Measurements from ENCODE around the gene DYNLT1.

The DYNLT1 gene

DNA sequence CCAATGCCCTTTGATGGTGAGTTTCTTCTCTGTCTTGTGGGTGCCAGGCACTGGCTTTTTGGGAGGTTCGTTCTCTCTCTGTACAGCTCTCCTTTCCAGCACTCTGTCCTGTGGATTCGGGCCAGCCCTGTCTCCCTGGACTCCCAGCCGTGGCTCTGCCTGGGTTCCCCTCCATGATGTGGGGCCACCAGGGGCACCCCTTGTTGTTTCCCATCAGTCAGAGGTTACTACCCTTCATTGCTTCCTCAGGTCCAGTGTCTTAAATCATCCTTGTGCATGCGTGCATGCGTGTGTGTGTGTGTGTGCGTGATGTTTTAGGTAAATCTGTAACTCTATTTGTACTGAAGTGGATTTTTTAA lies 40.5 kb downstream of the DYNLT1 start:
- Histone ChIP-seq H3K27me3 (ENCODE audit: low read depth, low read length) (no peaks in the 10 kb centered on the region), H3K36me3 (ENCODE audit: control insufficient read depth in 1 of 2, insufficient read depth in 2 of 2, low read length in 2 of 2) (peaks cover 17 to 38% of the 10 kb centered on the region in 2 donors), H3K4me1 (ENCODE audit: control insufficient read depth in 1 of 2, insufficient read depth in 2 of 2, low read length in 2 of 2) (peaks cover 0 to 3% of the 10 kb centered on the region in 2 donors), H3K9me3 (ENCODE audit: control insufficient read depth in 1 of 2, low read length in 2 of 2) (no peaks in the 10 kb centered on the region), H3K27ac (ENCODE audit: low read length) (no peak overlapping the region), H3K4me3 (ENCODE audit: low read depth in 1 of 2, low read length in 2 of 2) (no peak overlapping the region)

- H3K36me3 ChIP-seq (ENCODE audit: control insufficient read depth in 1 of 2, insufficient read depth in 2 of 2, low read length in 2 of 2), result peaks cover 17 to 32% of the 10 kb centered on the region in 2 donors
- no peaks in the 10 kb centered on the region for H3K27me3 ChIP-seq (ENCODE audit: low read depth, low read length)
- H3K27ac ChIP-seq (ENCODE audit: low read length), result no peak overlapping the region
Measured at GRCh38 chr6:158603261-158604047, 41.1 kb downstream of the DYNLT1 start.

GRCh38 chr6:158599635-158600034 lies 44.9 kb downstream of the DYNLT1 start:
- Histone ChIP-seq H3K9me3 (ENCODE audit: control insufficient read depth in 1 of 2, low read length in 2 of 2) (no peaks in the 10 kb centered on the region), H3K27me3 (ENCODE audit: low read depth, low read length) (no peaks in the 10 kb centered on the region), H3K36me3 (ENCODE audit: control insufficient read depth in 1 of 2, insufficient read depth in 2 of 2, low read length in 2 of 2) (peaks cover 17 to 24% of the 10 kb centered on the region in 2 donors), H3K4me1 (ENCODE audit: control insufficient read depth in 1 of 2, insufficient read depth in 2 of 2, low read length in 2 of 2) (peaks cover 0 to 3% of the 10 kb centered on the region in 2 donors), H3K4me3 (ENCODE audit: low read depth in 1 of 2, low read length in 2 of 2) (no peak overlapping the region), H3K27ac (ENCODE audit: low read length) (no peak overlapping the region)

More at GRCh38 chr6:158603261-158604047, 41.1 kb downstream of the DYNLT1 start:
- Histone ChIP-seq H3K4me1 (ENCODE audit: control insufficient read depth in 1 of 2, insufficient read depth in 2 of 2, low read length in 2 of 2) (peaks cover 0 to 3% of the 10 kb centered on the region in 2 donors), H3K4me3 (ENCODE audit: low read depth in 1 of 2, low read length in 2 of 2) (no peak overlapping the region), H3K9me3 (ENCODE audit: control insufficient read depth in 1 of 2, low read length in 2 of 2) (no peaks in the 10 kb centered on the region)

DNA sequence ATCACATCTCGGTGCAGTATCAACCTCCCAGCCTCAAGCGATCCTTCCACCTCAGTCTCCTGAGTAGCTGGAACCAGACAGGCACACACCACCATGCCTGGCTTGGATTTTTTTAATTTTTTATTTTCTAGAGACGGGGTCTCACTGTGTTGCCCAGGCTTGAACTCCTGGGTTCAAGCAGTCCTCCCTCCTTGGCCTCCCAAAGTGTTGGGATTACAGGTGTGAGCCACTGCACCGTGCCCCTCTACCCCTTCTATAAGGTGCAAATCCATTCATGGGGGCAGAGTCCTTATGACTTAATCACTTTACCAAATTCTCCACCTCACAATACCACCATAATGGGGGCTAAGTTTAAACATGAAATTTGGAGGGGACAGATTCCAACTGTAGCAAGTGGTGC lies 47.0 kb downstream of the DYNLT1 start:
- Histone ChIP-seq H3K36me3 (ENCODE audit: control insufficient read depth in 1 of 2, insufficient read depth in 2 of 2, low read length in 2 of 2) (peaks cover 23 to 31% of the 10 kb centered on the region in 2 donors), H3K27me3 (ENCODE audit: low read depth, low read length) (no peaks in the 10 kb centered on the region), H3K9me3 (ENCODE audit: control insufficient read depth in 1 of 2, low read length in 2 of 2) (no peaks in the 10 kb centered on the region), H3K4me3 (ENCODE audit: low read depth in 1 of 2, low read length in 2 of 2) (no peak overlapping the region), H3K4me1 (ENCODE audit: control insufficient read depth in 1 of 2, insufficient read depth in 2 of 2, low read length in 2 of 2) (no peaks in the 10 kb centered on the region), H3K27ac (ENCODE audit: low read length) (no peak overlapping the region)

GRCh38 chr6:158596861-158597260 lies 47.7 kb downstream of the DYNLT1 start:
- Histone ChIP-seq H3K9me3 (ENCODE audit: control insufficient read depth in 1 of 2, low read length in 2 of 2) (no peaks in the 10 kb centered on the region), H3K4me3 (ENCODE audit: low read depth in 1 of 2, low read length in 2 of 2) (no peak overlapping the region), H3K4me1 (ENCODE audit: control insufficient read depth in 1 of 2, insufficient read depth in 2 of 2, low read length in 2 of 2) (no peaks in the 10 kb centered on the region), H3K27me3 (ENCODE audit: low read depth, low read length) (no peaks in the 10 kb centered on the region), H3K27ac (ENCODE audit: low read length) (no peak overlapping the region), H3K36me3 (ENCODE audit: control insufficient read depth in 1 of 2, insufficient read depth in 2 of 2, low read length in 2 of 2) (peaks cover 23 to 38% of the 10 kb centered on the region in 2 donors)

- H3K4me1 ChIP-seq (ENCODE audit: control insufficient read depth in 1 of 2, insufficient read depth in 2 of 2, low read length in 2 of 2), result no peaks in the 10 kb centered on the region
- no peaks in the 10 kb centered on the region for H3K9me3 ChIP-seq (ENCODE audit: control insufficient read depth in 1 of 2, low read length in 2 of 2)
- no peak overlapping the region for H3K27ac ChIP-seq (ENCODE audit: low read length)
- no peaks in the 10 kb centered on the region for H3K27me3 ChIP-seq (ENCODE audit: low read depth, low read length)
- H3K36me3 ChIP-seq (ENCODE audit: control insufficient read depth in 1 of 2, insufficient read depth in 2 of 2, low read length in 2 of 2), result peaks cover 32 to 50% of the 10 kb centered on the region in 2 donors
- H3K4me3 ChIP-seq (ENCODE audit: low read depth in 1 of 2, low read length in 2 of 2), result no peak overlapping the region
Measured at GRCh38 chr6:158595223-158595622, 49.3 kb downstream of the DYNLT1 start.

- no peaks in the 10 kb centered on the region for H3K9me3 ChIP-seq (ENCODE audit: control insufficient read depth in 1 of 2, low read length in 2 of 2)
- peaks cover 43 to 58% of the 10 kb centered on the region in 2 donors for H3K36me3 ChIP-seq (ENCODE audit: control insufficient read depth in 1 of 2, insufficient read depth in 2 of 2, low read length in 2 of 2)
- H3K4me1 ChIP-seq (ENCODE audit: control insufficient read depth in 1 of 2, insufficient read depth in 2 of 2, low read length in 2 of 2), result no peaks in the 10 kb centered on the region
- H3K27me3 ChIP-seq (ENCODE audit: low read depth, low read length), result no peaks in the 10 kb centered on the region
- H3K4me3 ChIP-seq (ENCODE audit: low read depth in 1 of 2, low read length in 2 of 2), result no peak overlapping the region
- no peak overlapping the region for H3K27ac ChIP-seq (ENCODE audit: low read length)
Measured at GRCh38 chr6:158593670-158594069, 50.9 kb downstream of the DYNLT1 start.

DNA sequence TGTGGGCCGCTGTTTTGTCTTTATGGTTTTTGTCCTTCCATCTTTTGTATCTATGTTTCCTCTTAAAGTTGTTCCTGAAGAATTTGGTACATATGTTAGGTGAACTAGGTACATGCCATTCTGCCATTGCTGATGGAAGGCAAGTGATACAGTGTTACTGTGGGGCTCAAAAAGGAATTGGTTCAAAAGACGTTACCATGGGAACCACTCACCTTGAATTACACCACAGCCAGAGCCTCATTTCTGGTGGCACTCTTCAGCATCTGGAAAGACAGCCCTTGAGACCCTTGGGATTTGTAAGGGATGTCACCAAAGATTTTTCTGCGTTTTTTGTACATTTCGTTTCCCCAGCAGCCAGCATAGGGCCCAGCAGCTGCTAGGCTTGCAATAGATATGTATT lies 52.7 kb downstream of the DYNLT1 start:
- Histone ChIP-seq H3K9me3 (ENCODE audit: control insufficient read depth in 1 of 2, low read length in 2 of 2) (no peaks in the 10 kb centered on the region), H3K4me1 (ENCODE audit: control insufficient read depth in 1 of 2, insufficient read depth in 2 of 2, low read length in 2 of 2) (no peaks in the 10 kb centered on the region), H3K27me3 (ENCODE audit: low read depth, low read length) (no peaks in the 10 kb centered on the region), H3K27ac (ENCODE audit: low read length) (no peak overlapping the region), H3K4me3 (ENCODE audit: low read depth in 1 of 2, low read length in 2 of 2) (no peak overlapping the region), H3K36me3 (ENCODE audit: control insufficient read depth in 1 of 2, insufficient read depth in 2 of 2, low read length in 2 of 2) (peaks cover 45 to 74% of the 10 kb centered on the region in 2 donors)

DNA sequence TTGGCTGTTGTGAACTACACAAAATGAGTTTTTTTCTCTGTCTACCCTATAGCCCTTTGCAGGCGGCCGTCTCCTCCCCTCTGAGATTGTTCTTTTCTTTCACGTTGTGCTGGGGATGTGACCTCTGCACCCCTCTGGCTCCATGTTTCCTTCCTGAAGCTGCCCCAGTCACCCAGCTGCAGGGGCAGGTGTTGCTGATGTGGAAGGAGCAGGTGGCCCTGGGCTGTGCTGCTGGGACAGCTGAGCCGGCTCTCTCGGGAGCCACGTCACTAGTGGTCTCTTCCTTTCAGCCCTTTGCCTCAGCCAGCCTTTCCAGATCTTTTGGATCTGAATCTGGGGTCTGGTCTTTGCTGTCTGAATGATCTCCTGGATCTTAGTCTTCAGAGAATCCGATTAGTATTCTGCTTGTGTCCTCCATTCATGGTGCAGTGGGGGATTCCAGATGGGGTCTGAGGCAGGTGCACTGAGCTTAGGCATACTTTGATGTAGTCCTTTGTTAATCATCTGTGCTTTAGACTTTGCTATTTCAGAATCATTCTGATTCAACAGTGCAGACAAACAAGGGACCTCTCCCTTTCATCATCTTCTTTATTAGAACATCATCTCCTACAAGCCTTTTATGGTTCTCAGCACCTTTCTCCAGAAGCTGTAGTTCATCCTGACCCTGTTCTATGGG lies 53.3 kb downstream of the DYNLT1 start:
- Histone ChIP-seq H3K4me1 (ENCODE audit: control insufficient read depth in 1 of 2, insufficient read depth in 2 of 2, low read length in 2 of 2) (no peaks in the 10 kb centered on the region), H3K27me3 (ENCODE audit: low read depth, low read length) (no peaks in the 10 kb centered on the region), H3K27ac (ENCODE audit: low read length) (no peak overlapping the region), H3K4me3 (ENCODE audit: low read depth in 1 of 2, low read length in 2 of 2) (no peak overlapping the region), H3K9me3 (ENCODE audit: control insufficient read depth in 1 of 2, low read length in 2 of 2) (no peaks in the 10 kb centered on the region), H3K36me3 (ENCODE audit: control insufficient read depth in 1 of 2, insufficient read depth in 2 of 2, low read length in 2 of 2) (peaks cover 48 to 74% of the 10 kb centered on the region in 2 donors)

DNA sequence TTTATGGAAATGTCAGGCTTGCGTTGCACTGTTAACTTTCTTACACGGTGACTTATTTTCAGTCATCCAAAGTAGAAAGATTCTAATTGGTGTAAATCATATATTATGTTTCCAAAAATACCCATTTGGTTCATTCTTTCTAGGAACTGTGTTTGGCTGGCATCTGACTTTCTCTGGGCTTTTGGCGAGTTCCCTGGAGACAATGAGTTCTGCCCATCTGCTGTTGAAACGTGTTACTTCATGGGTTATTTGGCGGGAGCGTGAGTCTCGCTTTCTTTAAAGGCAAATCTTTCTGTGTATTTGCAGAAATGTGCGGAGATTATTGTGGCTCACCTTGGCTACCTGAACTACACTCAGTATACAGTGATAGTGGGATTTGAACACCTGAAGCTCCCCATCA lies 55.2 kb downstream of the DYNLT1 start:
- no peak overlapping the region for H3K4me3 ChIP-seq (ENCODE audit: low read depth in 1 of 2, low read length in 2 of 2)
- peaks cover 62 to 82% of the 10 kb centered on the region in 2 donors for H3K36me3 ChIP-seq (ENCODE audit: control insufficient read depth in 1 of 2, insufficient read depth in 2 of 2, low read length in 2 of 2)
- no peak overlapping the region for H3K27ac ChIP-seq (ENCODE audit: low read length)
- H3K9me3 ChIP-seq (ENCODE audit: control insufficient read depth in 1 of 2, low read length in 2 of 2), result no peaks in the 10 kb centered on the region
- H3K27me3 ChIP-seq (ENCODE audit: low read depth, low read length), result no peaks in the 10 kb centered on the region
- no peaks in the 10 kb centered on the region for H3K4me1 ChIP-seq (ENCODE audit: control insufficient read depth in 1 of 2, insufficient read depth in 2 of 2, low read length in 2 of 2)

DNA sequence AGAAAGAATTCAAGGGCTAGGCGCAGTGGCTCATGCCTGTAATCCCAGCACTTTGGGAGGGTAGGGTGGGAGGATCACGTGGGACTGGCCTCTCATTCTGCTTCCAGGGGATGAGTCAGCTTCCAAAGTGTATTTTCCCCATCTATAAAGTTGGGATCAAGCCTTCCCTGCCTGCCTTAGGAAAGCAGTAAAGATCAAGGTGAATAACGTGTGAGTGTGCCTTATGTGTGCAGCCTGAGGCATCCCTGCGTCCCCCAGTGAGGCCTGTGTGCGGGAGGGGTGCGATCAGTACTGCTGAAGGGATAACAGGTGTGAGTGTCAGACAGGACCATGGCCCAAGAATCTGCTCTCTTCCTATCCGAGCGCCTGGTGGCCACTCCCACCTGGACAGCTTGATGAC lies 57.9 kb downstream of the DYNLT1 start:
- H3K9me3 ChIP-seq (ENCODE audit: control insufficient read depth in 1 of 2, low read length in 2 of 2), result no peaks in the 10 kb centered on the region
- H3K36me3 ChIP-seq (ENCODE audit: control insufficient read depth in 1 of 2, insufficient read depth in 2 of 2, low read length in 2 of 2), result peaks cover 52 to 62% of the 10 kb centered on the region in 2 donors
- no peak overlapping the region for H3K4me3 ChIP-seq (ENCODE audit: low read depth in 1 of 2, low read length in 2 of 2)
- H3K4me1 ChIP-seq (ENCODE audit: control insufficient read depth in 1 of 2, insufficient read depth in 2 of 2, low read length in 2 of 2), result no peaks in the 10 kb centered on the region
- no peak overlapping the region for H3K27ac ChIP-seq (ENCODE audit: low read length)
- H3K27me3 ChIP-seq (ENCODE audit: low read depth, low read length), result no peaks in the 10 kb centered on the region
